AG10803 (cell line): Measurements from ENCODE around the gene AHNAK2.
"Not testable (repeated sequence)": the region's sequence is repeated elsewhere in the genome, so short reads cannot be mapped to it uniquely, and the experiment has no call there.

Experiments used
- DNase-seq: peaks from one replicate; pipeline ENCODE4 v3.0.0; 2010; ENCODE audit warnings: low read depth
- H3K4me3 ChIP-seq: 2 replicates; pipeline ENCODE4 v1.5.1; 2011; ENCODE audit warnings: mild to moderate bottlenecking, low read length, control low read depth
- CTCF ChIP-seq: conservative IDR thresholded peaks from 2 replicates; pipeline ENCODE4 v1.5.1; 2011; ENCODE audit warnings: mild to moderate bottlenecking, low read length, control low read depth, inconsistent platforms

Gene AHNAK2

GRCh38 chr14:104895207-104895785 lies 82.9 kb downstream of the AHNAK2 start:
- H3K4me3 ChIP-seq, result no peak overlapping the region
- no peak for DNase-seq
- TF ChIP-seq CTCF, result no peak

- no peak for DNase-seq
- no peak overlapping the region for H3K4me3 ChIP-seq
- TF ChIP-seq CTCF, result no peak
Observed at GRCh38 chr14:104894331-104895206, 83.6 kb downstream of the AHNAK2 start.

GRCh38 chr14:104893435-104894207 lies 84.6 kb downstream of the AHNAK2 start:
- no peak for TF ChIP-seq CTCF
- no peak overlapping the region for H3K4me3 ChIP-seq
- DNase-seq, result no peak

GRCh38 chr14:104892531-104893434 lies 85.4 kb downstream of the AHNAK2 start:
- no peak for DNase-seq

GRCh38 chr14:104891664-104892530 lies 86.3 kb downstream of the AHNAK2 start:
- TF ChIP-seq CTCF, result no peak
- no peak overlapping the region for H3K4me3 ChIP-seq
- no peak for DNase-seq

More at GRCh38 chr14:104892531-104893434, 85.4 kb downstream of the AHNAK2 start:
- no peak overlapping the region for H3K4me3 ChIP-seq
- no peak for TF ChIP-seq CTCF

GRCh38 chr14:104891121-104891551 lies 87.0 kb downstream of the AHNAK2 start:
- DNase-seq, result no peak
- TF ChIP-seq CTCF, result no peak
- H3K4me3 ChIP-seq, result no peak overlapping the region

- H3K4me3 ChIP-seq, DNase-seq: not testable (repeated sequence)
Observed at GRCh38 chr14:104890292-104890691, 87.9 kb downstream of the AHNAK2 start.
